ENCODE measurements around the gene SHISAL2B.

DNA sequence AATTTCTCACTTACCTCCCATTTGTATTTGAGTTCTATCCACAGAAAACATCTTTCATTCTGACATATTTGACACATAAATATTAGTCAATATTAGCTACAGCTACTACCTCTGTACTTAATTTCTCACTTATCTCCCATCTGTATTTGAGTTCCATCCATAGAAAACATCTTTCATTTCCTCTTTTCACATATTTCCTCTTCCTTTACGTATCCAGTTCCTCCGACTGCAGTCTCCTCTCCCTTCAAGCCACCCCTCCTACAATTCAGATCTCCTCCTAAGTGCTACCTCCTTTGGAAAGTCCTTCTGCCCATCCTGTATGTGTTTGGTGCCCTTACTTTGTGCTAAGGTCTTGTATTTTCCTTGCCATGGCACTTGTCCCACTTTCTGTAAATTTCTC, 76.6 kb downstream of the SHISAL2B start:
- TF ChIP-seq EZH2 (IDR thresholded peaks at IDR 0.05; ENCODE audit: borderline replicate concordance) = no peak
- TF ChIP-seq, protein P1, sequence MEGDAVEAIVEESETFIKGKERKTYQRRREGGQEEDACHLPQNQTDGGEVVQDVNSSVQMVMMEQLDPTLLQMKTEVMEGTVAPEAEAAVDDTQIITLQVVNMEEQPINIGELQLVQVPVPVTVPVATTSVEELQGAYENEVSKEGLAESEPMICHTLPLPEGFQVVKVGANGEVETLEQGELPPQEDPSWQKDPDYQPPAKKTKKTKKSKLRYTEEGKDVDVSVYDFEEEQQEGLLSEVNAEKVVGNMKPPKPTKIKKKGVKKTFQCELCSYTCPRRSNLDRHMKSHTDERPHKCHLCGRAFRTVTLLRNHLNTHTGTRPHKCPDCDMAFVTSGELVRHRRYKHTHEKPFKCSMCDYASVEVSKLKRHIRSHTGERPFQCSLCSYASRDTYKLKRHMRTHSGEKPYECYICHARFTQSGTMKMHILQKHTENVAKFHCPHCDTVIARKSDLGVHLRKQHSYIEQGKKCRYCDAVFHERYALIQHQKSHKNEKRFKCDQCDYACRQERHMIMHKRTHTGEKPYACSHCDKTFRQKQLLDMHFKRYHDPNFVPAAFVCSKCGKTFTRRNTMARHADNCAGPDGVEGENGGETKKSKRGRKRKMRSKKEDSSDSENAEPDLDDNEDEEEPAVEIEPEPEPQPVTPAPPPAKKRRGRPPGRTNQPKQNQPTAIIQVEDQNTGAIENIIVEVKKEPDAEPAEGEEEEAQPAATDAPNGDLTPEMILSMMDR (IDR thresholded peaks at IDR 0.05; ENCODE audit: poor library complexity) = no peak

Data from hepatocyte (in vitro differentiated cells).